HG03108 (cell line): ENCODE data around the gene ALDH1A1.

Source experiments
- ATAC-seq: cut with Tn5 transposase; IDR thresholded peaks from one replicate; pipeline ENCODE4 v1.9.1; 2021; ENCODE audit warnings: moderate library complexity; ENCODE audit not compliant: unreplicated experiment

ALDH1A1 gene

DNA sequence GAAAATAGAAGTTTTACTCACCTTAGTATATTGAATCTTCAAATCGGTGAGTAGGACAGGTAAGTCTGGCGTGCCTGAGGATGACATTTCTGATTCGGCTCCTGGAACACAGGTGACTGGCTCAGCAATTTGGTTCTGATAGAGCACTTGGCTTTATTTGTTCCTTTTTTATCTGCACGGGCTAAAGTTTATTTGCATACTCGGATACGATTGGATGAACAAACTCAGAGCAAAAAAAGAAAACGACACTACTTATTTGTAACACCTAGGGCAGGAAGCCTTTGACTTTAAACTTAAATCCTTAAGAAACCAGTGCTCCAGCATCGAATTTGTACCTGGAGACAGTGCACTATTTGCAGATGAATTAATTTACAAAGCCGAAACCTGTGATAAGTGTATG lies at the start of gene ALDH1A1:
Gene ALDH1A1, minus strand, starts transcription at position 140 of the 400 bp plus-strand sequence. Its CDS starts 53 bp downstream, at position 87.
- no peak for ATAC-seq

- ATAC-seq = no peak
Measured at GRCh38 chr9:73001860-73002259, 49.0 kb upstream of the ALDH1A1 start.

GRCh38 chr9:72998363-72998762 lies 45.5 kb upstream of the ALDH1A1 start:
- no peak for ATAC-seq

DNA sequence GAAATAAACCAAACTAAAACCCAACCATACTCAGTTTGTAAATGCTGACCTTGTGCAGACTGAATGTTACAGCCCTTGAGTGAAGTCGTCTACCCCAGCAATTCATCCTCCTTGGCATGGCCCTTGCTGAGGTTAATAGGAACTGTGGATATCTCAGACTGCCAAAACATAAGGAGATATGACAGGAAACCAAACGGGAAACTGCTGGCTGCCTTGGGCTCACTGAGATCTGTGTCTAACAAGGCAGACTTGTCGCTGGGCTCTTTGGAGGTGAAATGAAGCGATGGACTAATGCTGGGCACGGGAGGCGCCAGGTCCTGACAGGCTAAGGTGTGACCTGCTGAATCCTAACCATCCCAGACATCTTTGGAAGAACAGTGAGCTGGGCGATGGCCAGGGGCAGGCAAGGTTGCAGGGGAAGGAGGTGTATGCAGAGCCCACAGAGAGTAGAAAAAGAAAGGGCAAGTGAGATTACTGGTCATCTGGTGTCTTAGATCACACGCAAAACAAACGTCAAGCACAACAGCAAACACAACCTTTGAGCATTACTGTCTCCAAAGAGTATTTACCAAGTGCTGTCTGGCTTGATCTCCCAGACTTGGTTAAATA lies 44.6 kb upstream of the ALDH1A1 start:
- no peak for ATAC-seq

- ATAC-seq = no peak
Measured at GRCh38 chr9:72996684-72997314, 43.9 kb upstream of the ALDH1A1 start.

DNA sequence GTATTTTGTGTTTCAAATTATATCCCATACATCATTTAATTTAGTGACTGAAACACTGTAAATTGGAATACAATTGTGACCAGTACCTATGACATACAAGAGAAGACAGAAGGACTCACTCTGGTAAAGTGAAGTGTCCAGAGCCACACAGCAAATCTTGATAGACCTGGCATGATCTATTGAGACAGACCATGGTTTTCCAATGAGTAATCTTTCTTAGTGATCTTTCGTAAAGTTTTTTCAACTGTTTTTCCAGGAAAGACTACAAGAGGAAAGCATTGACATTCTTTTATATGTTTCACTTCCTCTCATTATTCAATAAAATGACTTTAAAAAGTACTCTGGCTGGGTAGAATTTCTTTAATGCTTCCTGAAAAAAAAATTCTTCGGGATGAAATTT lies 43.3 kb upstream of the ALDH1A1 start:
- no peak for ATAC-seq

DNA sequence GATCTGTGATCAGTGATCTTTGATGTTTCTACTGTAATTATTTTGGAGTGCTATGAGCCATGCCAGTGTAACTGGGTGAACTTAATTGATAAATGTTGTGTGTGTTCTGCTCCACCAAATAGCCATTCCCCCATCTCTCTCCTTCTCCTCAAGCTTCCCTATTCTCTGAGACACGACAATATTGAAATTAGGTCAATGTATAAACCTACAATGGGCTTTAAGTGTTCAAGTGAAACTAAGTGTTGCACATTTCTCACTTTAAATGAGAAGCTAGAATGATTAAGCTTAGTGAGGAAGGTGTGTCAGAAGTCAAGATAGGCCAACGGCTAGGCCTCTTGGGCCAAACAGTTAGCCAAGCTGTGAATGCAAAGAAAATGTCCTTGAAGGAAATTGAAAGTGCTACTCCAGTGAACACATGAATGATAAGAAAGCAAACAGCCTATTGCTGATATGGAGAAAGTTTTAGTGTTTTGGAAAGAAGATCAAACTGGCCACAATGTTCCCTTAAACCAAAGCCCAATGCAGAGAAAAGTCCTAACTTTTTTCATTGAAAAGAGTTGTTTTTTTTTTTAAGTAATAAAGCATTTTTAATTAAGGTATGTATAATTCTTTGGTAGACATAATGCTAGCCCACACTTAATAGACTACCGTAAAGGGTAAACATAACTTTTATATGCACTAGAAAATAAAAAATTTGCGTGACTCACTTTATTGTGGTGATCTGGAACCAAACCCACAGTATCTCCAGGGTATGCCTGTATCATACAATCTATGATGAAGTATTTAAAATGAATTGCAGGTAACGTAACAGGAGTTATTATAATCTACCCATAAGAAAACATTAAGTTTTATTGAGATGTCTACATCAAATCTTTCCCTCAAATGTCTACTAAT lies 42.5 kb upstream of the ALDH1A1 start:
- no peak for ATAC-seq

DNA sequence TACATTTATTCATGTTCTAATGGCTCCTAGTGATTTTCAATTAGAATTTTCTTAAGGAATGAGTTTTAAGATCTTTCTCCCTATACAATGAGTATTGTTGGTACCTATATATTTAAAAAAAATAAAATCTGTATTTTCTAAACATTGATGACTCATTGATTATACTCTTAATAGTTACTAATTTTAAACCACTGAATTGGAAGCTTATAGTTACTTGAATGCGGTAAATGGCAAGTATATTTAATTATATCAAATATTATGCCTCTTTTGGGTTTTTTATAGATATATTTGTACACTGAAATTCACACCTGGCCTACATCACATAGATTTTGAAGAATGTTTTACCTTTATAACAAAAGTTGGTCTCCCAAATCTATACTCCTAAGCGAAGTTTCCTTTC lies 38.9 kb upstream of the ALDH1A1 start:
- no peak for ATAC-seq

GRCh38 chr9:72990397-72991182 lies 37.7 kb upstream of the ALDH1A1 start:
- ATAC-seq = no peak

GRCh38 chr9:72986522-72987116 lies 33.8 kb upstream of the ALDH1A1 start:
- no peak for ATAC-seq

DNA sequence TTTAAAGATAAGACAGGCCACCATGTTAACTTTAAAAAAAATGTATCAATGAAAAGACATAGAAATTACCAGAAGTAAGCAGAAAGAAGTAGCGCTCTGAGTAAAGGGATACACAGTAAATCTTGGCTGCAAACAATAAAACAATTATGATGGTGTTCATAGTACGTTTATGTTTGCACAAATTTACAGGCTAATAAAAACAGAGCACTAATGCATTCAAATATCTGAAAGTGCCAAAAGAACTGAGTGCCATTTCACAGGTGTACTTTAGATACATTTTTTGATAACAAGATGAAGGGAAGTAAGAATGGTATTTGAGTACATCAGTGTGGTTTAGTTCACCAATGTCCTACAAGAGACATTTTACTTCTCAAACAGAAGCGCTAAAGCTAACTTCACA lies 32.9 kb upstream of the ALDH1A1 start:
- ATAC-seq = no peak

DNA sequence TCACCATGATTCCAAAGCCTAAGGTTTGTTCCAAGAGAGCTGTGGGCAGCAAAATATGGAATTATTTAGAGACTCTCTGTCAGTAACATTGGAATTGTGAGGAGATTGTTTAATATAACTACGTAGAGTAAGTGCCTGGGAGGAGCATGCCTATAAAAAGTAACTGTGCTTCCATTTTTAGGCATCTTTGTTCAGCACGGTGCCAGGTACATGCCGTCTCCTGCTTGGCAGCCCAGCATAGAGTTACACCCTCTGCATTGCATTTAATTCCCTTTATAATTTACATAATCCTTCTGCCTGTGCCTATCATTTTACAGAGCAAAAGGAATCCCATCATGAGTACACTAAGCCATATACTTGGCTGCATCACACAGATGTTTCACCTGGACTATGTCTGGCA lies 32.1 kb upstream of the ALDH1A1 start:
- no peak for ATAC-seq

DNA sequence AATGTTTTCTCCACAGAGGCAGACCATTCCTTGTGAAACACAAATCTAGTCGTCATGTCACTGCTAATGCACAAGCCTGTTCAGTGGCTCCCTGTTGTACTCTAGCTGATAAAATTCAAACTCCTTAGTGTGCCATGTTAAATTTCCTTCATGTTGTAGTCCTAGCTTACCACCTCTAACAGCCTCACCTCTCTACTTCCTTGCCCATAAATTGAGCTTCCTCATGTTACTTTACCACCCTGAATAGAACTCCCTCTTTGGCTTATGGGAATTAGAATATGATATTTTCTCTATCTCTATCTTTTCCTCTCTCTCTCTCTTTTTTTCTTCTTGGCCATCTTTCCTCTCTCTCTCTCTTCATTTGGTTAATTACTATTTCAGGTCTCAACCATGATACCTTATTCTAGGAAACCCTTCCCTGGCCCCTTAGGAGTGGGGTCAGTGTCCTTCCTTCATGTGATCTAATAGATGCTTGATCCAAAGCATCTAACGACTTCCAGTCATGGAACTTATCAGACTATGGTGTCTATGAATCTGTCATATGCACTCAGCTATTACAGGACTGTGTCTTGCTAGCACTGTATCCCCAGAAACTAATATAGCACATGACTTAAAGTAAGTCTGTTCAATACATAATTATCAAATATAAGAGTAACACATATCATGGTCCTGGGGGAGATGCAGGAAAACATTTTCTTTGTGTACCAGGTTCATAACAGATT lies 31.5 kb upstream of the ALDH1A1 start:
- ATAC-seq = no peak

DNA sequence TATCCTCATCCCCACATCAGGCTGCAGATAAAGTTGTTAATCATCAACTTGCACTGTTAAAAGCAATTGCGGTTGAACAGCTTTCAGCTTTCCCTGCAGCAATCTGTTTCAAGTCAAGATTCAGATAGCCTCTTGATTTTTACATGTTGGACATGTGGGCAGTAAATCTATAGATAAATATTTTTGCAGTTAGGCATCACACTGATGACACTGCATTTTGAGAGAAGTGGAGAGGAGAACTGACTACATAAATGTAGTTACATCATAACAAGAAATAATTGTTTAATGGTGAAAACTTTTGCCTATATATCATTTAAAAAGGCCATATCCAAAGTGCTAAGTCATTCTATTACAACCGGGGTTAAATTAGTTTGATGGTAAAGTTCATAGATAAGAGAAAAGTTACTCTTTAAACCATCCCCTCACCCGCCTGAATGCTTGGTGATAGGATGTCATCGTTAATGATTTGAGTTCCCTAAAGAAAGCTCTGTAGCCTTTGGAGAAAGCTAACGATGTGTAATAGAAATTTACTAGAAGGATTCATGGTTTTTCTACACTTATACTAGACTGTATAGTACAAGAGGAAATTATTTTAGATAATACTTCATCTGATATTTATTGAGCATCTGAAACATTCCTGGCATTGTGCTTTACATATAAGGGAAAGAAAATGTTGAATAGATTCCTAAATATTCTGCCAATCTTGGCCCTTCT lies 30.8 kb upstream of the ALDH1A1 start:
- no peak for ATAC-seq

DNA sequence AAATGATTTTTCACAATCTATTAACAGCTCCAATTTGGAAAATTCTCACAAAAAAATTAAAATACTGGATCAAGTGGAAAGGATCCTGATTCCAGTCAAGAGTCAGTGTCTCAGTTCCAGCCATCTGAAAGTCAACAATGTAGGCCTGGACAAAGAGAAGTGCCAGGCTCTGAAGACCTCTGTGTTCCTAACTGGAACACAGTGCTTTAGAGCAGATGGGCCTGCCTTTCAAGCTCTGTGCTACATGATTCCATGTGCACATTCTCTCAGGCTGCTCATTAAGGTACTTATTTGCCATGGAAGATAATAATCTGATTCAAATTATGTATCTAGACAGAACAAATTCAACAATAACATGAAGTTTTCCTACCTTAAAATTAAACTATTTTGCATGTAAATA lies 30.2 kb upstream of the ALDH1A1 start:
- ATAC-seq = no peak

DNA sequence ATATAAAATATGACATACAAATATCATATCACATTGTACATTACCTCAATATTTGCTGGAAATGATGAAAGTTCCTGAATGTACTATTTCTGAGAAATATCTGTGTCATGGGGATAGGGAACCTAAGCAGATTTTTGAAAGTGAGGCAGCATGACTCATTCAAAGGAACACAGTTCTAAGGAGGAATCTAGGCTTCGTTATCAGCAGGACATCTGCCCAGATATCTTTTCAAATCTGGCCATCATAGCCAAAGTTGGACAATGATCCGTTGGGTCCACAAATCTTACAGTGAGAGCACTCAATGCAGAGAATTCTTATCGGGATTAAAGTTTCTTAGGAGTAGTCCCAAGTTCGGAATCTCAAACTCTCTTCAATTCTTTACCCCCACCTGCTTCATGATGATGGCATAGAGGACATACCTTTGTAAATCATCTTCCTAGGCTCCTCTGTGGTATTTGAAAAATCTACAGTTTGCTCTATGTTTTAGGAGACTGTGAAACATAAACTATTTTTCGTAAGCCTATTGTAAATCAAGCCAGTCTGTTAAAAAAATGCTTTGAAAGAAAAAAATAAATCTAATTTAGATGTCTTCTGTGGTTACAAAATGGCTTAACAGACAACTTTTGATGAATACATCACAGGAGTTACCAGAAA lies 29.4 kb upstream of the ALDH1A1 start:
- ATAC-seq = no peak

DNA sequence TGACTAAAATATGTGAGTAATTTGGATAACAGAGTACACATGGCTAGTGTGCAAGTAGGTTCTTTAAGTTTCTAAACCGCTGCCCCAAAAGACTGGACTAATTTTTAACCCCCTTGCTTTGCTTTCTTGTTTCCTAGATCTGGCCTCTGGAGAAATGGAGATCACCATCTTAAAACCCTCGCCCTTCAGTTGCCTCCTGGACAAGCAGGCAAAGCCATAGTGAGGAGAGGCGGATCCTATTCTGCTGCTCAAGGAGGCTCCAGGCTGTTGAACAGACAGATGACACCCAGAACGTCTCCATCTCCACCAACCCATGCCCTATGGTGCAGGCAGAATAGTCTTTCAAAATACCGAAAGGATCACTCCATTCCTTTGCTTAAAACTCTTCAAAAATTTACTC lies 28.6 kb upstream of the ALDH1A1 start:
- ATAC-seq = no peak

DNA sequence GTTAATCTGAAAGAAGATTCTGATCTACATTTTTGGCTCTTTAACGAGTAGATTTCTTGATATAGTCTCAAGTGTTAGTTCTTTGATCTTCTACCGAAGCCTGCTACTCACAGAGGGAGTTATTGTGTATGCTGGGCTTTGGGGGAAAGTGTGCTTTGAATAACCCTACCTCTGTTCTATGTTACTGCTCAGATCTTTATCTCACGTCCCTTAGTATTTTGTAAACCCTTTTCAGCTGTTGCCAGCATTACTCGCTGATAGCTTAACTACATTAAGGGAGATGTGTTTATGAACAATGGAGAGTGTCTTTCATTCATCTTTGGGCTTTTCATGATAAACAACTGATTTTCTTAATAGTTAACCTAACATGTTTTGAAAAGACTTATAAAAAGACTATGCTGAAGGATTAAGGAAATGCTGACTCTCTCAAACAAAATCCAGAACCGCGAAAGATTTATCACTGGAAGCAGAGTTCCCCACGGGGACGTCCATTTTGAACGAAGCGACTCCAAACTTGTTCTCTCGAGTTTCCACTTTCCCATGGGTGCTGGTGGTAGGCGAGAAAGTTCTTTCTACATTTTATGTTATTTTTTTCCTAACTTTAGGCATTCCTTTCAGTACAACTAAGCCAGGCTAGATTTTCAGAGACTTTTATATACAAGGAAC lies 27.9 kb upstream of the ALDH1A1 start:
- no peak for ATAC-seq
